Ovary (tissue), 3 donors: Measurements from ENCODE around the gene EFL1.

Experiments
- CTCF ChIP-seq, 3 donors: fragments of 450-650 bp in 2 of 3; fragments of 200-600 bp in 1 of 3; IDR thresholded peaks; one replicate each; pipeline versions ENCODE4 v1.5.1 to v1.8.0; 2016 to 2022; ENCODE audit warnings: antibody characterized with exemption in 3 of 3, mild to moderate bottlenecking in 1 of 3
- EP300 ChIP-seq: sonication (generic); formaldehyde crosslinking; IDR thresholded peaks from one replicate; pipeline ENCODE4 v1.6.1; 2017; ENCODE audit warnings: antibody characterized with exemption
- POLR2A ChIP-seq: fragments of 450-650 bp; IDR thresholded peaks from one replicate; pipeline ENCODE4 v1.6.1; 2017; ENCODE audit warnings: antibody characterized with exemption, mild to moderate bottlenecking, moderate library complexity
- donor health status: DM: no; HTN: no; CAD: no.

- no peak for TF ChIP-seq CTCF (IDR thresholded peaks at IDR 0.05)
- no peak for TF ChIP-seq EP300
- TF ChIP-seq POLR2A = no peak
Measured at GRCh38 chr15:82132096-82132495, 130.4 kb downstream of the EFL1 start.
